ENCODE measurements around the gene TIAM2.

- TF ChIP-seq CTCF (conservative IDR thresholded peaks at IDR 0.05; ENCODE audit: low read depth, low read length) (no peak), EZH2 (IDR thresholded peaks at IDR 0.05; ENCODE audit: borderline replicate concordance, low read depth, low read length, poor library complexity, severe bottlenecking) (no peak)
These were observed 86.0 kb downstream of the TIAM2 start for GRCh38 chr6:155080881-155081845.

All from A673 (cell line).